K562 (cell line): ENCODE data around the gene SH3D19. TPM values are rescaled to one million over a fixed set of nuclear protein-coding genes. Genes with fewer than 3 reads are reported as not detected.

Source experiments
- ATF3 ChIP-seq, 2 experiments: fragments of 450-650 bp in 1 of 2; sonication (generic) in 1 of 2; formaldehyde crosslinking in 1 of 2; IDR thresholded peaks in 1 of 2; conservative IDR thresholded peaks in 1 of 2; 2 replicates each; pipeline versions ENCODE4 v1.6.1 to v1.8.1; 2016 to 2023; ENCODE audit warnings: mild to moderate bottlenecking in 2 of 2, moderate library complexity in 2 of 2, inconsistent platforms in 1 of 2, missing genetic modification reagents in 1 of 2
- E2F3 ChIP-seq: fragments of 250-450 bp; sonication (Bioruptor Pico); IDR thresholded peaks from 2 replicates; pipeline ENCODE4 v1.4.0; 2020; ENCODE audit warnings: mild to moderate bottlenecking
- FOSL1 ChIP-seq: fragments of 200-800 bp; sonication (Bioruptor generic); conservative IDR thresholded peaks from 2 replicates; pipeline ENCODE4 v1.6.1; 2016; ENCODE audit warnings: missing genetic modification characterization, missing compliant biosample characterization
- FOXA3 ChIP-seq, 2 experiments: fragments of 450-650 bp in 1 of 2; sonication (generic) in 1 of 2; formaldehyde crosslinking; IDR thresholded peaks in 1 of 2; conservative IDR thresholded peaks in 1 of 2; 2 replicates each; pipeline versions ENCODE4 v1.4.0 to v1.8.0; 2020 to 2022; ENCODE audit warnings: mild to moderate bottlenecking in 2 of 2, missing genetic modification reagents in 1 of 2
- HOXB6 ChIP-seq: fragments of 250-450 bp; sonication (Bioruptor Pico); IDR thresholded peaks from 2 replicates; pipeline ENCODE4 v1.5.1; 2022; ENCODE audit warnings: mild to moderate bottlenecking, borderline replicate concordance
- IRF2 ChIP-seq: sonication (generic); formaldehyde crosslinking; IDR thresholded peaks from 2 replicates; pipeline ENCODE4 v1.8.1; 2022; ENCODE audit warnings: mild to moderate bottlenecking, missing genetic modification reagents
- JUND ChIP-seq, 2 experiments: IDR thresholded peaks; 2 replicates in 1 of 2; 3 replicates in 1 of 2; pipeline ENCODE4 v1.6.1; 2011; ENCODE audit warnings: borderline replicate concordance in 2 of 2, low read depth in 2 of 2, low read length in 2 of 2, improper control_type of control experiment in 1 of 2, missing biosample characterization in 1 of 2, missing genetic modification characterization in 1 of 2, missing genetic modification reagents in 1 of 2
- NONO ChIP-seq, 2 experiments: fragments of 200-400 bp in 1 of 2; fragments of 450-650 bp in 1 of 2; formaldehyde crosslinking in 1 of 2; IDR thresholded peaks; 2 replicates each; pipeline ENCODE4 v1.6.1; 2017; ENCODE audit warnings: low read depth in 2 of 2, mild to moderate bottlenecking in 2 of 2, moderate library complexity in 2 of 2, low read length in 1 of 2
- NR2C2 ChIP-seq, 2 experiments: fragments of 200-800 bp in 1 of 2; sonication (Bioruptor generic) in 1 of 2; sonication (generic) in 1 of 2; formaldehyde crosslinking in 1 of 2; IDR thresholded peaks; 2 replicates each; pipeline versions ENCODE4 v1.6.1 to v1.8.0; 2016 to 2022; ENCODE audit warnings: mild to moderate bottlenecking in 1 of 2, missing compliant biosample characterization in 1 of 2, missing genetic modification characterization in 1 of 2, missing genetic modification reagents in 1 of 2
- PTTG1 ChIP-seq: fragments of 450-650 bp; IDR thresholded peaks from 2 replicates; pipeline ENCODE4 v1.6.1; 2016; ENCODE audit warnings: low read depth, mild to moderate bottlenecking, missing genetic modification characterization, missing compliant biosample characterization
- SIRT6 ChIP-seq: IDR thresholded peaks from one replicate; pipeline ENCODE4 v1.6.1; 2012; ENCODE audit warnings: low read depth, mild to moderate bottlenecking, control low read depth, inconsistent platforms, low read length, moderate library complexity
- SLC30A9 ChIP-seq: fragments of 250-450 bp; sonication (Bioruptor Pico); IDR thresholded peaks from 2 replicates; pipeline ENCODE4 v1.8.0; 2022; ENCODE audit warnings: mild to moderate bottlenecking, moderate library complexity
- SOX6 ChIP-seq: fragments of 450-650 bp; IDR thresholded peaks from 2 replicates; pipeline ENCODE4 v1.6.1; 2014; ENCODE audit warnings: mild to moderate bottlenecking
- TGIF2 ChIP-seq: sonication (generic); formaldehyde crosslinking; IDR thresholded peaks from 2 replicates; pipeline ENCODE4 v1.8.1; 2022; ENCODE audit warnings: mild to moderate bottlenecking, missing genetic modification reagents, moderate library complexity
- ZKSCAN3 ChIP-seq: fragments of 250-450 bp; sonication (Bioruptor Pico); IDR thresholded peaks from 2 replicates; pipeline ENCODE4 v1.4.0; 2020
- ZNF212 ChIP-seq: fragments of 450-650 bp; formaldehyde crosslinking; IDR thresholded peaks from 2 replicates; pipeline ENCODE4 v1.4.0; 2020; ENCODE audit warnings: mild to moderate bottlenecking
- polyA plus RNA-seq, 8 experiments: library from polyadenylated mRNA; depleted of rRNA in 4 of 8; stranded (reverse) in 5 of 8; unstranded in 3 of 8; fragments of >200 nt; fragmentation: Nextera tagmentation in 2 of 8; fragmentation: Illumina TruSeq in 1 of 8; extraction: Ambion mirVana in 2 of 8; extraction: Trizol in 1 of 8; gene quantifications; 2 replicates each; pipeline versions ENCODE4 v1.2.1 to v1.2.3, GENCODE V29; 2011 to 2014; ENCODE audit warnings: inconsistent platforms in 1 of 8, missing spikeins in 1 of 8
- total RNA-seq, 7 experiments: library from RNA; depleted of rRNA in 6 of 7; stranded (reverse); fragments of >200 nt in 6 of 7; fragmentation: Illumina TruSeq in 2 of 7; extraction: Trizol in 2 of 7; gene quantifications; 2 replicates each; pipeline versions ENCODE4 v1.2.1 to v1.2.3, GENCODE V29; 2011 to 2021; ENCODE audit warnings: low replicate concordance in 1 of 7

Gene SH3D19
- total and polyA plus RNA-seq, 9 of the 15 experiments (the other 6 are each of a cell fraction or from before 2014, with no cell fraction given) = 0.42 to 2.2 (median 1.1) TPM; not detected in 6

GRCh38 chr4:151324752-151325110 is 674 bp downstream of the SH3D19 start (continued):
- no peak for TF ChIP-seq SOX6
- no peak for TF ChIP-seq TGIF2 (CRISPR knock-in tag)
- peak; percentile 38 for TF ChIP-seq ATF3 (IDR thresholded peaks at IDR 0.05)
- no peak for TF ChIP-seq ATF3 (CRISPR knock-in tag; conservative IDR thresholded peaks at IDR 0.05)
- no peak for TF ChIP-seq NR2C2 (CRISPR knock-in tag; IDR thresholded peaks at IDR 0.05)
- TF ChIP-seq NR2C2 (tag; IDR thresholded peaks at IDR 0.05) = 0 out of 2 replicates have a peak, but pooled peaks have one; percentile 15
- no peak for TF ChIP-seq SIRT6
- TF ChIP-seq IRF2 (CRISPR knock-in tag) = no peak
- no peak for TF ChIP-seq FOXA3 (CRISPR knock-in tag; conservative IDR thresholded peaks at IDR 0.05 in 1 of 2, IDR thresholded peaks at IDR 0.05 in 1 of 2)
- no peak for TF ChIP-seq HOXB6 (CRISPR knock-in tag)
- TF ChIP-seq JUND (IDR thresholded peaks at IDR 0.05; ENCODE audit: borderline replicate concordance, low read depth, low read length) = peak; percentile 83
- TF ChIP-seq JUND (tag; IDR thresholded peaks at IDR 0.05; ENCODE audit: borderline replicate concordance, low read depth, low read length) = peak; percentile 77; the same call in 2 of the 3 replicates
- TF ChIP-seq FOSL1 (tag) = peak; percentile 70
- TF ChIP-seq PTTG1 (tag) = no peak
- TF ChIP-seq SLC30A9 (CRISPR knock-in tag) = no peak
- TF ChIP-seq E2F3 (CRISPR knock-in tag) = no peak
- no peak for TF ChIP-seq ZNF212 (CRISPR knock-in tag)
- TF ChIP-seq NONO (IDR thresholded peaks at IDR 0.05; ENCODE audit: low read depth in 2 of 2, low read length in 1 of 2) = no peak
- no peak for TF ChIP-seq ZKSCAN3
- TF ChIP-seq, all 486 proteins: peak for 8
